ENCODE results near the gene DNAJC5G. TPM values are rescaled to one million over a fixed set of nuclear protein-coding genes. Genes with fewer than 3 reads are reported as not detected.
A peak's percentile ranks its signal among the peaks of the same experiment; 100 is the strongest.

Gene DNAJC5G
- total RNA-seq (2014; rRNA removed; shearing (Covaris generic)), result not detected in 2 replicates

DNA sequence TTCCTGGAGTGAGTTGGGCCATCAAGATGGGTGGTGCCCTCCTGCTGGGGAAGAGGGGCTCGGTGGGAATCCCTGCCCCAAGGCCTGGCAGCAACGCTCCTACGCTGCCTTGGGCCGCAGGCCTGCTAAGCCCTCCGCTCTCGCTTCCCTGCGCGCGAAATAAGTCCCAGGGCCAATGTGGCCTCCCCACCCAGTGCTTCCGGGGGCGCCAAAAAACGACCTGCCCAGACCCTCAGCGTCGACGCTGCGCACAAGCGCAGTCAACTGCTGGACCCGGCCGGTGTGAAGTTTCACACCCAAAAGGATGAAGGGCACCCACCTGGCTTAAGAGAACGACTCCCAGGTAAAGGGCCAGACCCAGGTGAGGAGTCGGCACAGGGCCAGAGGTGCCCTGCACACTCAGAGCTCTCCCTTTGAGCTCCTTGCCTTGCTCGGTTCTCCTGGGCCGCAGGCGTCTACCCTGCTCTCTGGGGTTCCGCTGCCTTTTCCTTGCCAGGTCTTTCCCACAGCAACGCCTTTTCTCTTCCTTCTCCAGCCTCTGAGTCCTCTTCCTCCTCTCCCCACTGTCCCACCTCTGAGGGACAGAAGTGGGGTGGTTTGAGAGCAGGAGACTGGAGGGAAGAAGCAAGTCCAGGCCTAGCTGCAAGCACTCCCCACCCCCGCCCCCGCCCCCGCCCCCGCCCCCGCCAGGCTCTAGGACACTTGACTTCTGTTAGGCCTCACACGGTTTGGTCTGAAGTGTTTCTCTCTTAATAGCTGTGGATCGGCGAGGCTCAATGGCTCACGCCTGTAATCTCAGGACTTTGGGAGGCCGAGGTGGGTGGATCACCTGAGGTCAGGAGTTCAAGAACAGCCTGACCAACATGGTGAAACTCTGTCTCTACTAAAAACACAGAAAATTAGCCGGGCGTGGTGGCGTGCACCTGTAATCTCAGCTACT, at the start of gene DNAJC5G:
Gene DNAJC5G, plus strand, starts transcription at position 223 of the 940 bp plus-strand sequence. CDS start 1,296 bp downstream, outside the sequence.
- no peak for DNase-seq (ENCODE audit: low spot score)

GRCh38 chr2:27225526-27225925, 49.7 kb upstream of the DNAJC5G start:
- no peak for DNase-seq (ENCODE audit: low spot score)

DNA sequence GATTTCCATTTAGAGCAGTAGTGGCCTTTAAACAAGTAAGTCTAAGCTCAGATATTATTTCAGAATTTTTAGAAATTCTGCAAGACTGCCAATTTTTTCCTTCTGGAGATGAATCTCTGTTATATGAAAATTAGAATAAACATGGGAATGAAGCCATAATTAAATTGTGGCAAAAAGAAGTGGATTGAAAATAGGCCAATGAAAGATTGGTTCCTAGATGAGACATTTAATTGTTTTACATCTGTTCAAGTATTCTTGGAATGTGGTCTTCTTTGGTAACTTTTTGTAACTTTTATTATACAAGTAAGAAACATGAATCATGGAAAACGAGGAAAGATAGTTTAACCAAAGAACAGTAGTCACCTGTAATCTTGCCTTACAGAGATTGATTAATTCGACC, 47.7 kb upstream of the DNAJC5G start:
- DNase-seq (ENCODE audit: low spot score), result no peak

GRCh38 chr2:27231921-27232320, 43.3 kb upstream of the DNAJC5G start:
- DNase-seq (ENCODE audit: low spot score), result no peak

DNA sequence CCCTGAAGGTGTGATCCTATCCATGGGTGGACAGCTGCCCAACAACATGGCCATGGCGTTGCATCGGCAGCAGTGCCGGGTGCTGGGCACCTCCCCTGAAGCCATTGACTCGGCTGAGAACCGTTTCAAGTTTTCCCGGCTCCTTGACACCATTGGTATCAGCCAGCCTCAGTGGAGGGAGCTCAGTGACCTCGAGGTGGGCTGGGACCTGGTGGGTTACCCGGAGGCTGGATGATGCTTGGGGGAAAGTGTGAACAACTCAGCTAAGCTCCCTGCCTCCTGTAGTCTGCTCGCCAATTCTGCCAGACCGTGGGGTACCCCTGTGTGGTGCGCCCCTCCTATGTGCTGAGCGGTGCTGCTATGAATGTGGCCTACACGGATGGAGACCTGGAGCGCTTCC, 41.9 kb upstream of the DNAJC5G start:
- no peak for DNase-seq (ENCODE audit: low spot score)

- DNase-seq (ENCODE audit: low spot score), result no peak
Observed at GRCh38 chr2:27236136-27236535, 39.1 kb upstream of the DNAJC5G start.

DNA sequence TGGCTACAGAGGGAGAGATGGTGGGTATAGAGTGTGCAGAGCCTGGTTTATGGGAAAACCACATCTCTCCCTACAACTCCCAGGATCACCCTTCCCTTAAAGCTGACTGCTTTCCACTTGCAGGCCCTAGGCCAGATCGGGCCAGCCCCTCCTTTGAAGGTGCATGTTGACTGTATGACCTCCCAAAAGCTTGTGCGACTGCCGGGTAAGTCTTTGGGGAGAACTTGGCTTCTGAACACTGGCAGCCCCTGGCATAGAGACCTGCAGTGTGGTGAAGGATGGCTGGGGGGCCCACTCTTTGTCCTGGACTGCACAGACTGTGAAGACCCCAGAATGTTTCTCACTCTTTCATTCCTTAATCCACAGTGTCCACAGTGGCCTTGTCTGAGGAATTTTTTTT, 38.6 kb upstream of the DNAJC5G start:
- no peak for DNase-seq (ENCODE audit: low spot score)

- no peak for DNase-seq (ENCODE audit: low spot score)
Observed at GRCh38 chr2:27237341-27237945, 37.8 kb upstream of the DNAJC5G start.

GRCh38 chr2:27238976-27239375, 36.3 kb upstream of the DNAJC5G start:
- no peak for DNase-seq (ENCODE audit: low spot score)

GRCh38 chr2:27240406-27240805, 34.8 kb upstream of the DNAJC5G start:
- DNase-seq (ENCODE audit: low spot score), result no peak

DNA sequence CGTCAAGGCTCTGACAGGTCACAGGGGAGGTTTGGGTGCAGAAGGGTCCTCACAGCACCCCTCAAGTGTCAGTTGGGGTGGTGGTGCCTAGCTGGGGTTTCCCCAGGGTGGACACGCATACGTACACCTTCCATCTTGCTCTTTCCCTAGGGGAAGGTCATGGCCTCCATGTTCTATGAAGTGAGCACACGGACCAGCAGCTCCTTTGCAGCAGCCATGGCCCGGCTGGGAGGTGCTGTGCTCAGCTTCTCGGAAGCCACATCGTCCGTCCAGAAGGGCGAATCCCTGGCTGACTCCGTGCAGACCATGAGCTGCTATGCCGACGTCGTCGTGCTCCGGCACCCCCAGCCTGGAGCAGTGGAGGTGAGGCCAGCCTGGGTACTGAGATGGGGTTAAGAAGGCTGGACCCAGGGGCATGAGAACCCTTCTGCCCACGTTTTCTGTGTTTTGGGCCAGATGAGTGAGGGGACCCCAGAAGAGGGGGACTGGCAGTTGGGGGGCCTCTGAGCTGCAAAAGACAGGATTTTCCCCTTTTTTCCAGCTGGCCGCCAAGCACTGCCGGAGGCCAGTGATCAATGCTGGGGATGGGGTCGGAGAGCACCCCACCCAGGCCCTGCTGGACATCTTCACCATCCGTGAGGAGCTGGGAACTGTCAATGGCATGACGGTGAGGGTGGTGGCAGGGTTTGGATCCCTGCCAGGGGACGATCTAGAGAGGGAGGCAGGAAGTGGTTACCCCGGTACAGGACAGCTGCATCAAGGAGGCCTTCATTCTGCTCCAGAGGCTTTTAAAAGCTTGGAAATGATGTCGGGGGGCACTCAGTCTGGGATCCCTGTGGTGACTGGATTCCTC, 33.2 kb upstream of the DNAJC5G start:
- no peak for DNase-seq (ENCODE audit: low spot score)

DNA sequence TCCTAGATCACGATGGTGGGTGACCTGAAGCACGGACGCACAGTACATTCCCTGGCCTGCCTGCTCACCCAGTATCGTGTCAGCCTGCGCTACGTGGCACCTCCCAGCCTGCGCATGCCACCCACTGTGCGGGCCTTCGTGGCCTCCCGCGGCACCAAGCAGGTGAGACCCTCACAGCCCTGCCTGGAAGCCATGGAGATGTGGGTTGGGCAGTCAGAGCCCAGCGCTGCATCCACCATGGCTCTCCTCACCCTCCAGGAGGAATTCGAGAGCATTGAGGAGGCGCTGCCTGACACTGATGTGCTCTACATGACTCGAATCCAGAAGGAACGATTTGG, 32.6 kb upstream of the DNAJC5G start:
- DNase-seq (ENCODE audit: low spot score), result no peak

DNA sequence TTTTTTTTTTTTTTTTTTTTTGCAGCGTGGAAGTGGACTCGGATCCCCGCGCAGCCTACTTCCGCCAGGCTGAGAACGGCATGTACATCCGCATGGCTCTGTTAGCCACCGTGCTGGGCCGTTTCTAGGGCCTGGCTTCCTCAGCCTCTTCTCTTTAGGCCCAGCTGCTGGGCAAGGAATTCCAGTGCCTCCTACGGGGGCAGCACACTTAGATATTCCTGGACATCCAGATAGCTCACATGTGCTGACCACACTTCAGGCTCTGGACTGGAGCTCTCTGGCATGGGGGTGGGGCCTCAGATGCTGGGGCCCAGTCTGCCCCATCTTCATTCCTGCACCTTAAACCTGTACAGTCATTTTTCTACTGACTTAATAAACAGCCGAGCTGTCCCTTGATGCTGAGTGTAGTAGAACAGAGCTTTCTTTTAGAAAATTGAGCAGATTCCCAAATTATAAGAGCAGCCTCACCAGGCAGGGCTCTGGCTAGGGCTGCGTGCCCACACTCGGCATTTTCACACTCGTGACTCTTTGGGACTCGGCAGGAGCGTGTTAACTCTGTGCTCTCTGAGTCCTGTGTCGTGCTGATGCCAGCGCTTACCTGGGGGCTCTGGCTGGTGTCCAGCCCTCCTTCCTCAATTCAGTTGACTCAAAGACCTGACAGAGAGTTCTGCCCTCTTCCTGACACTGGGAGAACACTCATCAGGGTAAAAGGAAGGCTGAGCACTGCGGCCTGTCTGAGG, 31.7 kb upstream of the DNAJC5G start:
- no peak for DNase-seq (ENCODE audit: low spot score)

DNA sequence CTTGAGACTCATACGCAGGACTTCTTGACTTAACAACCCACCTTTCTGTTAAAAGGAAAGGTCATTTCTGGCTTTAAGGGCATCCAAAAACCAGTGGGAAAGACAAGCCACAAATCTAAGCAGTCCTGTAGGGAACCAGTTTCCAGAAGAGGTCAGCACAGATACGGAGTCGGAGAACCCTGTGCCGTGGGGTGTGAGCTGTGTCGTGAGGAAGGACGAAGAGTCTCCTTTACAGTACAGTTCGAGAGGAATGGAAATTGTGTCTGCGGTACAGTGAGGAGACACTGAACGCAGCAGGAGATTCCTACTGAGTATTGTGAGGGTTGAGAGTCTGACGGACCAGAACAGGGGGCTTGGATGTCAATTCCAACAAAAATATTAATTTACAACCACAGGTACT, 30.1 kb upstream of the DNAJC5G start:
- DNase-seq (ENCODE audit: low spot score), result no peak

DNA sequence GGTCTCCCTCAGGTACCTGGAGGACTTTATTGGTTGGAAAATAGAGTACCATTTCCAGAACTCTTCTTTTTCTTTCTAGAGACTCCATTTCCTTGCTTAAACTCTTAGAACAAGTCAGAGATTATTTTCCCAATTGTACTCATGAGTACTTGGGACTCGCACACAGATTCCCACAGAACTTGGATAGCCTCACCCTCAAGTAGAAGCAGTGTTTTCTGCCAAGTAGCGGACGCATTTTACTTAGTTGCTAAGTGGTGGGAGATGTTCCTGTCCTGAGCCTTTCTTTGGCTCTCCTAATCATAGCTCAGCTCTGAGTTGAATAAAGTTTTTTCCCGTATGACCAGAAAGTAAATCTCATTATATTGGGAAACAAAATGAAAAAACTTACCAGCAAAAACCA, 29.6 kb upstream of the DNAJC5G start:
- DNase-seq (ENCODE audit: low spot score), result no peak

DNA sequence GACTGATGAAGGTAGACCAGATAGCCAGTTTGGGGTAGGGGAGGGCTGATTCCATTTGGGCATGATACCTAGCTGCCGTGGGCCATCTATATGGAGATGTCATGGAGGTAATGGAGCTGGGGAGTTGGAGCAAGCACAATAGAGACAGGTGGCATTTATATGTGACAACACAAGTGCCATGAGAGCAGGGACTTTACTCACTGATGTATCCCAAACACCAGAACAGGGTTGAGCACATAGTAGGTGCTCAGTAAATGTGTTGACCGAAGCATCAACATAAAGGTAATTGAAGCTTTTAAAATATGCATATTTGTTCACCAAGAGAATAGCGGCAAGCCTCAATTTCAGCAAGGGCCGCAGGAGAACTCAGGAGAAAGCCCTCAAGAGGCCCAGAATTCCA, 27.3 kb upstream of the DNAJC5G start:
- DNase-seq (ENCODE audit: low spot score), result no peak

DNA sequence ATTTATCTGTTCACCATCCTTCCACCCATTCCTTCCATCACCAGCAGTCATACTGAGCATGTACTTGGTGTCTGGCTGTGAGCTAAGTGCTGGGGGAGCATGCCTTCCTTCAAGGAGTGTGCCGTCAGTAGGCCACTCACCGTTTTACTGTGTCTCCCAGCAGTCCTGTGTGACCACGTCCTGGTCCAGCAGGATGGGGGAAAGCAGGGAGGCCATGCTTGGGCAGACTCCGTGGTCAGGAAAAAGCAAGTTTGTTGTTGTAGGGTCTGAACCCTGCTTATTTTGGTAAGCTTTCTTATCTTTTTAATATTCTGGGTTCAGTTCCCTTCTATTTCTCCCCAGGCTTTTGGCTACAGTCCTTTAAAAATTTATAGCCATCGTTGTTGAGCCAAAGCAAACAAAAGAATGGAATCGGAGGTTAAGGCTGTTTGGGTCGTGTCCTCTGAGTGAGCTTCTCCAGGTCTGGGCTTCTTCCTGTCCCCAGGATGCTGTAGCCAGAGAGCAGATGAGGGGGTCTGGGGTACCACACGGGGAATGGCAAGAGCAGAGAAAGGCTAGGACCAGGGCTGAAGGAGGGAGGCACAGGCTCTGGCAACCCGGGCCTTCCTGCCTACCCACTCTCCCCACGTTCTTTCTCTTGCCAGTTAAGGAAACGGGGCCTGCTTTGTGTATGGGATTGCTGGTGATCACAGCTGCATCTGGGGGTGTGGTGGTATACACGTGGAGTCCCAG, 25.9 kb upstream of the DNAJC5G start:
- peak; percentile 29 for DNase-seq (ENCODE audit: low spot score)

DNA sequence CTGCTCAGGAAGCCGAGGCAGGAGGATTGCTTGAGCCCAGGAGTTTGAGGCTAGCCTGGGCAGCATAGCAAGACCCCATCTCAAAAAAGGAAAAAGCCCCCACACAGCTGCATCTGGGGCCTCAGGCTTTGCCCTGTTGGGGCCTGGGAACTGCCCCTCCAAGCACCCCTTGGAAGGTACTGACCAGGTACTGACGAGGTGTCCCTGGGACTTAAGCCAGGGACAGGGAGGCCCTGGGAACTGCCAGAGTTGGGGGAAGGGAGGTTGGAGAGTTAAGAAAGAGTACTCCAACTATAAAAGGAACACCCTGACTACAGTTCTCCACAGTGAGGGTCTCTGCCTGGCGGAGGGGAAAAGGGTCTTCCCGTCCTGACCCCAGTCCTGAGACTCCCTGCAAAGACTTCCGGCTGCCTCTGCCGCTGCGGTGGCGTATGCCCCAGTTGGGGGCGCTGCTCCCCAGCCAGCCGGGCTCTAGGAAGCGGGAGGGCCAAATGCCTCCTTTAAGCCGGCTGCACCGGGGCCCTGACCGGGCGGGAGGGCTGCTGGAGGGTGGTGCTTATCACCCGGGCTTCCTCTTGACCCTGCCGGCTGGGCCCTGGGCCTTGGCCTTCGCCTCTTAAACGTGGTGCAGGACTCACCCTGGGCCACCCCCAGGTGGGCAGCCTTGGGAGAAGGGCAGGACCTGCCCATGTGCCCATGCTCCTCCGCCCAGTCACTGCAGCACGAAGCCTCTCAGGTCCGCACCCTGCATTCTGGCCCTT, 25.2 kb upstream of the DNAJC5G start:
- DNase-seq (ENCODE audit: low spot score), result no peak

DNA sequence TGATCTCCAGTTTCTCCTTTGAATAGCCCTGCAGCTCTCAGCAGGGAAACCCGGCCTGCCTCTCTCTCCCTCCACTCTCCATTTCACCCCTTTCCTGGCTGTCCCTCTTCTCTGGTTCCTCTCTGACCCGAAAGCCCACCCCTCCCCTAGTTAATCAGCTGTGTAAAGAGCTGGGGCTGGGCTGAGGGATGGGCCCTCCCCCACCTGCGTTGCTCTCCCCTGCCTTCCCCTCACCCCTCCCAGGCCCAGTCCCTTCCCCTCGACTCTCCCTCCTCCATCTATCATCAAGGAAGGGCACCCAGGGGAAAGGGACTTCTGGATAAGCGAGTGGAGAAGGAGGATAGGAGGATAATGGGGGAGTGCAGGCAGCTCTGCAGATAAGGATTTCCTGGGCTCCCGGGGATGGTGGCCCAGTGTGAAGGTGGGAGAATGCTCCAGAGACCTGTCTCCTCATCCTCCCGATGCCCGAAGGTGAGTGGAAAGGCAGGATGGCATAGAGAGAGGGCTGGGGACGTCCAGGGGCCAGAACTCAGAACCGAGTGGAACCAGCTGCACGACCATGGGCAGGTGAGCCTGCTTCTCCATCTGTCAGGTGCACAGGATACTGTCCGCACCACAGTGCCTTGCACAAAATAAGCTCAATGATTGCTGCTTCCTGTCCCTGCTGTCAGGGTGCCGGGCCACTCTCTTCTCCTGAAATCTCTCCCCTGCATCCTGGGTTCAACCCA, 24.4 kb upstream of the DNAJC5G start:
- no peak for DNase-seq (ENCODE audit: low spot score)

DNA sequence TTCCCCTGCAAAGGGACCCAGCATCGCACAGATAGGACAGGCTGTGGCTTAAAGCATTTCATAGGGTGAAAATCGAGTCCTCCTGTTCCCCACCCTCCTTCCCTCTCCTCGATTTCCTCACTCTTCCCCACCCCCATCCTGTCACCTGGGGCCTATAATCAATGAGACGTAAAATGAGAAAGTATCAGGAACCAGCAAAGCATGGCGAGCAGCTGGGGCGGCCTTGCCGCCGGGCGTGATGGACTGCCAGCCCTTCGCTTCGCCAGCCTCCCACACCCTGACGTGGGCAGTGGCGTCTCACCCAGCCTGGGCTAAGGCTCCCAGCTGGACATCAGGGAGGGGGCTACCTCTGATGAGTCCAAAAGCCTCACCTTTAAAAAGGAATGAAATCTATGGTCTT, 23.5 kb upstream of the DNAJC5G start:
- DNase-seq (ENCODE audit: low spot score), result no peak
